Activated CD8-positive, alpha-beta memory T cell treated with anti-CD3 and anti-CD28 coated beads for 36 hours (primary cell): ENCODE measurements around the gene FPGS. TPM values are rescaled to one million over a fixed set of nuclear protein-coding genes. Genes with fewer than 3 reads are reported as not detected.

Experiments used
- CTCF ChIA-PET: fragments of 350-600 bp; sonication (Branson Sonifier 250); formaldehyde crosslinking; loops from one replicate; lab custom pipeline; 2021; ENCODE audit warnings: antibody characterized with exemption; lab: Charles Lee
- POLR2A ChIA-PET: fragments of 350-600 bp; sonication (Branson Sonifier 250); formaldehyde crosslinking; loops from one replicate; lab custom pipeline; 2021; ENCODE audit warnings: antibody characterized with exemption; lab: Charles Lee
- total RNA-seq, 2 experiments: library from RNA; stranded (reverse); gene quantifications; one replicate each; pipeline ENCODE4 v1.2.3, GENCODE V29; 2021

The FPGS gene, protein sequence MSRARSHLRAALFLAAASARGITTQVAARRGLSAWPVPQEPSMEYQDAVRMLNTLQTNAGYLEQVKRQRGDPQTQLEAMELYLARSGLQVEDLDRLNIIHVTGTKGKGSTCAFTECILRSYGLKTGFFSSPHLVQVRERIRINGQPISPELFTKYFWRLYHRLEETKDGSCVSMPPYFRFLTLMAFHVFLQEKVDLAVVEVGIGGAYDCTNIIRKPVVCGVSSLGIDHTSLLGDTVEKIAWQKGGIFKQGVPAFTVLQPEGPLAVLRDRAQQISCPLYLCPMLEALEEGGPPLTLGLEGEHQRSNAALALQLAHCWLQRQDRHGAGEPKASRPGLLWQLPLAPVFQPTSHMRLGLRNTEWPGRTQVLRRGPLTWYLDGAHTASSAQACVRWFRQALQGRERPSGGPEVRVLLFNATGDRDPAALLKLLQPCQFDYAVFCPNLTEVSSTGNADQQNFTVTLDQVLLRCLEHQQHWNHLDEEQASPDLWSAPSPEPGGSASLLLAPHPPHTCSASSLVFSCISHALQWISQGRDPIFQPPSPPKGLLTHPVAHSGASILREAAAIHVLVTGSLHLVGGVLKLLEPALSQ
- 100 to 1,000 TPM; 106 to 107 TPM for total RNA-seq

DNA sequence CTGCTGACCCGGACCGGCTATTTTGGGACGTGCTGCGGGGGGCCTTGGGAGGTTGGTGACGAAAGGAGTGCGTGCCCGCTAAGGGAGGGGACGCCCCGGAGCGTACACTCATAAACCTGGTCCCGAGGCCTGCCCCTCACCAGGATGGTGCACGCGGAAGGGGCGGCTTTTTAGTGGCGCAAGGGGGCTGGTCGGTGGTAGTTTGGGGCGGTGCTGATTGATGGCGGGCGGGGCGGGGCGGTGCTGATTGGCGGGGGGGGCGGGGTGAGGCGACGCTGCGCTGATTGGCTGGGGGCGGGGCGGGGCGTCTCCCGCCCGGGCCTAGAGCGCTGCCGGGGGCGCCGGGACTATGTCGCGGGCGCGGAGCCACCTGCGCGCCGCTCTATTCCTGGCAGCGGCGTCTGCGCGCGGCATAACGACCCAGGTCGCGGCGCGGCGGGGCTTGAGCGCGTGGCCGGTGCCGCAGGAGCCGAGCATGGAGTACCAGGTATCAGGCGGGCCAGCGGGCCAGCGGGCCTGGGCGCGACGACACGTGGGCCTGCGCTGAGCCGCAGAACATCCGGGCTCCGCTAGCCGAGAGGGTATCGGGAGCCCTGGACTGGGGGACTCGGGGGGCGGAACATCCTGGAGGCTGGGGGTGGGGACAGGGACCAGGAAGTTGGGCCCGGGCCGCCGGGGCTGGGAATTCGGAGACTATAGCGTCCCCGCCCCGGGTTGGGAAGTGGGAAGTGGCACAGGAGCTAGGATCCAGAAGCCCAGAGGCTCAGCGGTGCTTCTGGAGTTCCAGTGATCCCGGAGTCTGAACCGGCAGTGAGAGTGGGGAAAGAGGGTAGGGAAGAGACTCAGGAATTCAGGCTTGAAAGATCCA, at the start of gene FPGS:
FPGS (plus strand) TSS at position 307 of the 868 bp plus-strand sequence; CDS start at position 350, 43 bp downstream.
- CTCF ChIA-PET, result interaction anchor here (0.7 to 1.9 kb wide), 3 partner anchors 11 to 67 kb away, joined by 3 to 8 read pairs (median 3); no protein-coding TSS in a partner anchor
- POLR2A ChIA-PET, result interaction anchor here (0.6 to 2.2 kb wide), 6 partner anchors 9 to 247 kb away, joined by 3 to 22 read pairs (median 4); partner anchors contain the start of gene SH2D3C

DNA sequence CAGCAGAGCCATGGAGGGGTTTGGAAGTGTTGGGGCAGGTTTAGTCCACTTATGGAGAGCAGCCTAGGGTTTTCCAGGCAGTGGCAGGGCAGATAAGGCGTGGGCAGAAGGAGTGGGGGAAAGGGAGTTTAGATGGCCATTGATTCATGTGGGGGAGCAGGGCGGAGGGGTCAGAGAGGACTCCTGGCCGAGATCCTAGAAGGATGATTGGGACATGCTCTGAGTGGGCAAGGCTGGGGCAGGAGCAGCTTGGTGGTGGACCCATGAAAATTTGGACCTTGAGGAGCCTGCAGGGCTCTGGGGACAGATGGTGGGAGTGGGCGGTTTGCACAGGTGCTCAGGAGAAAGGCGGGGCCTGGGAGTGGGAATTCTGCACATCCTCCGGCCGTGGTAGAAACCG, 49.5 kb upstream of the FPGS start:
- ChIA-PET POLR2A (no interaction called here), CTCF (interaction anchor here (0.5 to 1.1 kb wide), 2 partner anchors 138 to 298 kb away, joined by 3 to 4 read pairs; no protein-coding TSS in a partner anchor)

DNA sequence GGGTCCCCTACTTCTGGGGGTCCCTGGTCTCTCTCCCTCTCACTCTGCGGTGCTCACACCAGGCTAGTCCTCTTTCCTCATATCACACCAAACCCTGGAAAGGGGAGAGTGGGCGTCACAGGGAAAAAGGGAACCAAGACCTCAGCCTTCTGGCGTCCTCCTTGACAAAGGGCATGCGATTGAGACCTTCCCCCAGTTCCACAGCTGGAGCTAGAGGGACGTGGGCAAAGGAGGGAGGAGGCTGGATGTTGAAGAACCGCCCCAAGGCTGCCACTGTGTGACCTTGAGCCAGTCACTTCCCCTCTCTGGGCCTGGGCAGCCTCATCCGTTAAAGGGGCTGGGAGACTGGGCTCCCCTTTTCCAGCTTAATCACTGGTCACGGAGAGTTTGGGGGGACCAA, 49.1 kb upstream of the FPGS start:
- POLR2A ChIA-PET, result no interaction called here
- CTCF ChIA-PET, result interaction anchor here (1.1 kb wide), 1 partner anchor 299 kb away, joined by 3 read pairs; no protein-coding TSS in a partner anchor

DNA sequence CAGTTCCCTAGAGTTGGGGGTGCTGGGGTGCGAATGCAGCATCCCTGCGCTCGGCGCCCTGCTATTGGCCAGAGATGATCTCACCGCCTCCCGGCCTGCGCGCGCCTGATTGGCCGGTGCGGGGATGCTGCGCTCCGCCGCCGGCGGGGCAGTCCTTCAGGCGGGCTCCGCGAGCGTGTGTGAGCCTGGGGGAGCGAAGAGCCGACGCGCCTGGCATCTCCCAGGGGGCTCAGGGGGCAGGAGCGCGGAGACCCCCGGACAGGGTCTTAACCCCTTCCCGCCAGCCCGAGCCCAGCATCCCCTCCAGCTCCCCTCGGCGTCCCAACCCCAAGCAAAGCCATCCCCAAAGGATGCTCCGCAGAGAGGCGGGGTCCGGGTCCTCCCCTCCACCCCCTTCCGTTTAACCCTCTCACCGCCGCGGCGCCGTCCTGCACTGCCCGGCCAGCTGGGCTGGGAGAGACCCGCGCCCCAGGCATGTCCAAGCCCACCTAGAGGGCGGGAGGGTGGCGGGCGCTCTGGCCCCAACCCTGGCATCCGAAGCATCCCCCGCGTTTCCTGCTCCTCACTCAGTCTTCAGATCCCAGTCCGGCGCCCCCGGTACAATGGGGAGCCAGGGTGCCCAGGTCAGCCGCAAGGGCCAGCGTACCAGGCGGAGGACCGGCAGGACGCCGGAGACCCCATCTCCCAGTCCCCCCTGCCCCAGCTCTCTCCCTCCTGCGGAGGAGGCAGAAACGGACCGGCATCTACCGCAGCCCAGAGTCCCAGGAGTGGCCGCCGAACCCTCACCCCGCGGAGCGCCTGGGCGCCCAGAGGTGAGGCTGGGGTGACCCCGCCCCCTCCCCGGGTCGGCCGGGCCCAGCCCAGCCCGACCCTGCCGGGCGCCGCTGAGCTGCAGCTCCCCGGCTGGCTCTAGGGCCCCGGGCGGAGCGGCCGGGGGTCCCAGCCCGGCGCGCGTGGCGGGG, 48.3 kb upstream of the FPGS start:
- ChIA-PET CTCF (interaction anchor here (0.6 to 1.1 kb wide), 2 partner anchors 20 to 299 kb away, joined by 3 read pairs; partner anchors contain the start of gene TOR2A), POLR2A (no interaction called here)

DNA sequence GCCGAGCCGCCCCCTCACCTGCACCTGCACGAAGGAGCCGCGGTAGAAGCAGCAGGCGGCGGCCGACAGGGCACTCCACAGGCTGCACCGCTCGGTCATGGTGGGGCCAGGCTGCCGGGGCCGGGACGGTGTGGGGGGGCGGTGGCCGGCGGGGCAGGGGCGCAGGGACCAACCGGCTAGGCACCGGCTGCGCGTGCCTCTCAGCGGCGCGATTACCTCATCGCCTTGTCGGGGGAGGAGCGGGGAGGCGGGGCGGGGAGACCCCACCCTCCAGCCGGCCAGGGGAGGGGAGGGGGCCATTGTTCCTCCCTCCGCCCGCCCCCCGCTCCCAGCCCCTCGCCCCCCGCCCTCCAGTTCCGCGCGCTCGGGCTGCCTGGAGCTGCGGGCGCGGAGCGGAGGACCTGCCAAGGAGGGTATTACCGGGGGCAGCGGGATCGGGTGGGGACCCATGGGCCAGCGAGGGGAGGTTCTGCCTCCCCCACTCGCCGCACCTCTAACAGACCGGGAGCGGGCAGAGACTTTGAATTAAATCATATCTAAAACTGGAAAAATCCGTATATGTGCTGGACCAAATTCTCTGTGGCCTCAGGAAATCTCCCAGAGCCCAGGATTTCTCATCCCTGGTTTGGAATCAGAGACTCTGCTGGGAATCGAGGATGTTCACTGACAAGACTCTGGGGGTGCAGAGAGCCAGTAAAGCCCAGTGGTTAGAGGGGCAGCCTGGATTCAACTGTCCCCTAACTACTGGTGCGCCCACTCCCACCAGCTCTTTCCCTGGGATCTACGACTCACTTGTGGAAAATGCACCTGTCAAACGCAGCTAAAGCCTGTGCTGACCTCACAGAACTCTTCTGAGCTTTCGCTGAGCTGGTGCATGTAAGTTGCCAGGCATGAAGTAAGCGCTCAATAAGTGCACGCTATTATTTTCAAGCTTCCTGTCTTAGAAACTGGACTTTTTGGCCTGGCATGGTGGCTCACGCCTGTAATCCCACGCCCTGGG, 47.3 kb upstream of the FPGS start:
- POLR2A ChIA-PET, result no interaction called here

DNA sequence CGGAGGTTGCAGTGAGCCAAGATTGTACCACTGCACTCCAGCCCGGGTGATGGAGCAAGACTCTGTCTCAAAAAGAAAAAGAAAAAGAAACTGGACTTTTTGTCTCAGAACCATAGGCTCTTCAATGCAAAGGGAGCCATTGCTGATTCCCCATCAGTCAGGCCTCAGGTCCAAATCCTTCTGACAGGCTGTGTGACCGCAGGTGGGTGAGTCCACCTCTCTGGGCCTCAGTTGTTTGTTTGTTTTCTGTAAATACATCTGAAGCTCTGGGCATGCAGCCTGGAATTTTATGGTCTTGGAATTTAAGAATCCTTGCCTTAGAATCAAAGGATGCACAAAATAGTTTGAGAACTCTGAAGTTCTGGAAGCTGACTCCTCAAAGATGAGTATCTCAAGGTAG, 46.4 kb upstream of the FPGS start:
- ChIA-PET CTCF (interaction anchor here (0.9 to 1.4 kb wide), 2 partner anchors 22 to 23 kb away, joined by 3 read pairs; partner anchors contain the start of genes SH2D3C and TOR2A), POLR2A (interaction anchor here (0.6 kb wide), 1 partner anchor 100 kb away, joined by 6 read pairs; no protein-coding TSS in a partner anchor)

More for the DNA sequence above, 47.3 kb upstream of the FPGS start:
- CTCF ChIA-PET, result interaction anchor here (0.9 kb wide), 2 partner anchors 21 to 157 kb away, joined by 3 read pairs; partner anchors contain the start of gene TOR2A

DNA sequence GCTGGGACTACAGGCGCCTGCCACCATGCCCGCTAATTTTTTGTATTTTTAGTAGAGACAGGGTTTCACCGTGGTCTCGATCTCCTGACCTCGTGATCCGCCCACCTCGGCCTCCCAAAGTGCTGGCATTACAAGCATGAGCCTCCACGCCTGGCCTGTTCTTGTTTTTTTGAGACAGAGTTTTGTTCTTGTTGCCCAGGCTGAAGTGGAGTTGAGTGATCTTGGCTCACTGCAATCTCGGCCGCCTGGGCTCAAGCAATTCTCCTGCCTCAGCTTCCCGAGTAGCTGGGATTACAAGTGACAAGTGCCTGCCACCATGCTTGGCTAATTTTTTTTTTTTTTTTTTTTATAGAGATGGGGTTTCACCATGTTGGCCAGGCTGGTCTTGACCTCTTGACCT, 45.9 kb upstream of the FPGS start:
- POLR2A ChIA-PET, result interaction anchor here (0.6 kb wide), 1 partner anchor 100 kb away, joined by 6 read pairs; no protein-coding TSS in a partner anchor
- CTCF ChIA-PET, result interaction anchor here (1.2 to 1.4 kb wide), 3 partner anchors 22 to 165 kb away, joined by 3 read pairs; partner anchors contain the start of gene SH2D3C

DNA sequence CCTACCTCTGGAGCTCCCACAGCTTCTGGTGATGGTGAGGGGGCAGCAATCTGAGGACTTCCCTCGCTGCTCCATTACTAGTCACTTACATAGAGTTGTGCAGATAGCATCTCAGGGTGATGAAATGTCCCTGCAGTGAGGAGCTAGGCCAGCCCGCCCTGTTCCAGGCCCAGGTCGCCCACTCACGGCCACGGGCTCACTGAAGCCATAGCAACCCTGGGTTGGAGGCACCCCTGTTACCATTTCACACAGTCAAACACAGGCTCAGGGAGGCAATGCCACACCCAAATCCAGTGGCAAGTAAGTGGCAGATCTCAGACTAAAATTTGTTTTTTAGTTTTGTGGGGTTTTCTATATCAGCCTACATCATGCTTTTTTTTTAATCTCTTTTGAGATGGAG, 43.8 kb upstream of the FPGS start:
- CTCF ChIA-PET, result interaction anchor here (1.3 kb wide), 1 partner anchor 24 kb away, joined by 3 read pairs; the partner anchor contains the start of gene TOR2A
- POLR2A ChIA-PET, result no interaction called here

DNA sequence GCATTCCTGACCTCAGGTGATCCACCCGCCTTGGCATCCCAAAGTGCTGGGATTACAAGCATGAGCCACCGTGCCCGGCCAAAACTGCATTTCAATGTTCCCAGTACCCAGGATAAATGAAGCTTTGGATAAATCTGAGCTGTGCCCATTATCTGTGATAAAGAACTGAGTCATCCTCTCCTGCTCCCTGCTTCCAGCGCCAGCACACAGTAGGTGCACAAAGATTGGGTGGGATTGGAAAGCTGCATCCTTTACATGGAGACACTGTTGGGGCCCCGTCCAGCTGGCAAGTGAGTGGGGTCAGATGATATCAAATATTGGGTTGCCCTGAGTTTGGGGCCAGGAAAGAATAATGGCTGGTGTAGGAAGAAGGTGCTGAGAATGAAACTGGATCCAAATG, 41.6 kb upstream of the FPGS start:
- ChIA-PET POLR2A (no interaction called here), CTCF (no interaction called here)

DNA sequence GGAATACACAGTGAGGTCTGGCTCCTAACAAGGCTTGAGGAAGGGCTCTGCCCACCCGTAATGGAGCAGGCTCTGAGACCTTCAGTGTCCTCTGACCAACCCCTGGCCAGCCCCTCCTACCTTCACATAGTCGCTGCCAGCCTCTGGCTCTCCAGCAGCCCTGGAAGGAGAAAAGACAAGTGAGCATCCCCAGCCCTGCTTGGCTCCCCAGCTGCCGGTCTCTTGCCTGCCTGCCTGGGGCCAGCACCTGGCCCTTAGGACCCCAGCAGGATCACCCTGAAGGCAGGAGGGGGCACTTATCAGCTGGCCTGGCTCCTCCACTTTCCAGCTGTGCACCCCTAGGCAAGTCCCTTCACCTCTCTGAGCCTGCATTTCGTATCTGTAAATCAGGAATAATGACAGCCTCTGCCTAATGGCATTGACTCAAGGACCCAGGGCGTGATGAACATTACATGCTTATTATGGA, 41.2 kb upstream of the FPGS start:
- ChIA-PET CTCF (interaction anchor here (1.2 kb wide), 1 partner anchor 91 kb away, joined by 3 read pairs; no protein-coding TSS in a partner anchor), POLR2A (no interaction called here)

DNA sequence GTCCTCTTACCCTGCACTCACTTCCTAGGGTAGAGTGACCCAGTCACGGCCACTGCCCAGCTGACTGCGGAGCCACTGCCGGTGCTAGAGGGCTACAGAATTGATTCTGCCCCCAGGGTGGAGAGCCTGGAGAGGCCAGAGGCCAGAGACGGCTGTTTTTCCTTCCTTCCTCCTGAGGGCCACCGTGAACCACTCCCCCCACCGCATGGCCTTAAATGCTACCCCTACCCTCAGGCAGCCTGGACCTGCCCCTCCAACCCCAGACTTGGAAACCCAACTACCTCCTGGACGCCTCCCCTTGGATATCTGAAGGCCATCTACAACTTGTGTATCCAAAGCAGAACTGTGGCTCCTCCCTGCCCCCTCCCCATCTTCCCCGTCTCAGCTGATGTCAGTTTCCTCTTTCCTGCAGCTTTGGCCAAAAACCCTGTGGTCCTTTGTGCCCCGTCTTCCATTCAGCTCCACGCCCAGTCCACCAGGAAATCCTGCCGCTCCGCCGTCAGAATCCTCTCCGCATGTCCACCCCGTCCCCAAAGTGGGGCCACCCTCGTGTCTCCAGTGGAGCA, 40.5 kb upstream of the FPGS start:
- CTCF ChIA-PET, result interaction anchor here (1.0 to 1.2 kb wide), 2 partner anchors 90 to 159 kb away, joined by 3 to 4 read pairs; no protein-coding TSS in a partner anchor
- POLR2A ChIA-PET, result no interaction called here

DNA sequence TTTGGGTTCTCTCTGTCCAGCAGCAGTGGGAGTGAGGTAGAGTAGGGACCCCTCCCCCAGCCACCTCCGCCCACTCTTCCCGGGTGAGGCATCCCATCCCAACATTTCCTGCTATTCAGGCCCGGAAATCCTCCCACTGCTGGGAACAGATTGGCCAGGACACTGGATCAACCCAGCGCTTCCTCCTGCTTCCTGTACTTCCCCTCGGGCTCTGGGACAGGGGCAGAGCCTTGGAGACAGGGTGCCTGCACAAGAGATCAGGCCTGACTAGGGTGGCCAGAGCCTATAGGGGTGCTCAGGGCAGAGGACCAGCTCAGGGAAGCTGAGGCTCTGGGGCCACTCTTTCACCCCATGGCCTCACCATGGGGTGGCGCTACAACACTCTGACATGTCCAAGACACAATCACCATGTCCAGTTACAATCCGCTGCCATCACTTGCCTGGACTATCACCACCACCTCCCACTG, 38.7 kb upstream of the FPGS start:
- POLR2A ChIA-PET, result no interaction called here

DNA sequence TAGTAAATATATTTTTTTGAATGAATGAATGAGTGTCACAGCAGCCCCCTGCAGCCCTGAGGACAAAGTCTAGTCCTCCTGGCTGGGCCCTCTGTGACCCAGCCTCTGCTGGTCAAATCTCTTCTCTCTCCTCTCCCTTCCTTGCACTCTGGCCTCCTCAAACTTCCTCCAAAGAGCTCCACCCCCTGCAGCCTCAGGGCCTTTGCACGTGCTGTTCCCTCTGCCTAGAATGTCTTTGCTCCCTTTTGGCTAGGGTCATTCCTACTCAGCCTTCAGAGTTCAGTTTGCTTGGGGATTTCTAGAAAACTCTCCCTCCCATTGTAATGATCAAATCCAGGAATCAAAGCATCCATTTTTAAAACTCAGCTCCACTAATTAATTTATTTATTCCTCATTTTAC, 37.3 kb upstream of the FPGS start:
- ChIA-PET POLR2A (interaction anchor here (1.1 to 1.2 kb wide), 2 partner anchors 27 to 328 kb away, joined by 3 read pairs; no protein-coding TSS in a partner anchor), CTCF (interaction anchor here (0.7 to 1.3 kb wide), 5 partner anchors 18 to 165 kb away, joined by 3 to 7 read pairs (median 3); partner anchors contain the start of genes CDK9 and PIP5KL1)

More for the DNA sequence above, 38.7 kb upstream of the FPGS start:
- CTCF ChIA-PET, result interaction anchor here (0.5 to 1.9 kb wide), 7 partner anchors 8 to 157 kb away, joined by 3 to 9 read pairs (median 4); partner anchors contain the start of gene CDK9

DNA sequence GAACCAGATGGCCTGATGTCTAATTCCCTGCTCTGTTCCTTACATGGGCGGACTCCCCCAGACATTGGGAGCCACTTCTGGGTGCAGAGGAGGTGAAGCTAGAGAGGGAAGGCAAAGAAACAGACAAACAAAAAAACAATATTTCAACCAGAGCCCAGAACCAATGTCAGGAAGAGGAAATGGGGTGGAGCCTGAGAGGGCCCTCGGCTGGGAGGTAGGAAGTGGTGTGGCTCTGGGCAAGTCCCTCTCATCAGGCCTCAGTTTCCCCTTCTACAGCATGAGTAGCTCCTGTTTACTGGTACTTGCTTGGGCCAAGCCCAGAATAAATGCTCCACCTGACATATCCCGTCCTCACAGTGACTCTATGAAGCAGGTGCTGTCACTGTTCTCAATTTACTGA, 35.3 kb upstream of the FPGS start:
- POLR2A ChIA-PET, result no interaction called here
- CTCF ChIA-PET, result interaction anchor here (0.6 to 1.8 kb wide), 8 partner anchors 9 to 182 kb away, joined by 3 to 5 read pairs (median 4); partner anchors contain the start of genes SH2D3C and TOR2A

DNA sequence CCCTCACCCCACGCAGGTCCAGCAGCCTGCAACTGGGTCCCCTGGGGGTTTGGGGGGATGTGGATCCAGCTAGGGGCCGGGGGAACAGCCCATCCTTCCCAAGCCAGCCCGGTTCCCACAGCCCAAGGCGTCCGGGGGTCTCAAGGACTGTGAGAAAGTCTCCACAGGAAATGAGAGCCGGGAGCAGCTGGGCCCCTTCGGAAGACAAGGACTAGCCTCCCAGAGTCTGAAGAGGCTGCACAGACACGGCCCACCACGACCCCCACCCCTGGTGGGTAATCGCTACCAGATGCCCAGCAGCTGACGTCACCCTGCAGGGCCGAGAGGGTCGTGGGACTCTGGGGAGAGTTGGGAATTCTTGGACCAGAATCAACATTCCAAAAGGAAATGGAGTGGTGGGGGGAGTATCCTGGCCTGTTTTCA, 34.8 kb upstream of the FPGS start:
- CTCF ChIA-PET, result interaction anchor here (0.8 to 1.8 kb wide), 7 partner anchors 8 to 181 kb away, joined by 3 to 5 read pairs (median 4); partner anchors contain the start of genes SH2D3C and TOR2A
- POLR2A ChIA-PET, result no interaction called here
